ENCODE results near the gene CKS1B. TPM values are rescaled to one million over a fixed set of nuclear protein-coding genes. Genes with fewer than 3 reads are reported as not detected.
A peak's percentile ranks its signal among the peaks of the same experiment; 100 is the strongest.

Gene CKS1B
- total and polyA plus RNA-seq, 9 of the 15 experiments (the other 6 are each of a cell fraction or from before 2014, with no cell fraction given): 215 to 1,103 (median 460) TPM

DNA sequence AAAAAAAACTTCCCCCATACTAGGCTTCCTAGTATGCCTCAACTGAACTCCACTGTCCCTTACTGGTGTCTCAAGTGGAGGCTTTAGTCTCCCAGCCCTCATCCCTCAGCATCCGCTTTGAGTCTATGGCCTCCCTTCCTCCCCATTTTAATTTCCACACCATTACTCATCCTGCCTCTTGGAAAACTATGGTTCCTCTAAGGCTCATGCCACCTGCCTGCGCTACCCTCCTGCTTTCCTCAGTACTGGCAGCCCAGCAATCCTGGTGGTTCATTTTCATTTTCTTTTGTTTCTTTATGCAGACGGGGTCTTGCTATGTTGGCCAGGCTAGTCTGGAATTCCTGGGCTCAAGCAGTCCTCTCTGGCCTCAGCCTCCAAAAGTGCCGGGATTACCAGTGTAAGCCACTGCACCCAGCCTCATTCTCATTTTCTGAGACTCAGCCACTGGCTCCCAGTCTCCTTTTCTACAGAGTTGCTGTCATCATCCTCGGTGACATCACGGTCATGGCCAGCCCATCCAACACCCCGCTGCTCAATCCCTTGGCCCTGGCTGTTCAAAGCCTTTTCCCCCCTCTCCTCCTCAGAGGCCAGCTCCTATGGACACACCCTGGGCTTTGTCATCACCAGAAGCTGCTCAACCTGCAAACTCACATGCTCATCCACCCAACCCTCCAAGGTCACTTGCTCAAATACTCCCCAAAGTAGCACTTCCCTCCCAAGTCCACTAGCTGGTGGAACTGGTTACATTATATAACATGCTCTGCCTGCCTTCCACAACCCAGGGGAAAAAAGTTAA, 35.7 kb upstream of the CKS1B start:
- TF ChIP-seq ZNF121 (CRISPR knock-in tag; conservative IDR thresholded peaks at IDR 0.05): peak; percentile 91
- TF ChIP-seq ZC3H11A (IDR thresholded peaks at IDR 0.05; ENCODE audit: low read depth, low read length): no peak
- TF ChIP-seq ATF1 (CRISPR knock-in tag; IDR thresholded peaks at IDR 0.05): no peak
- peak; percentile 32; the same call in 1 of the 2 replicates for TF ChIP-seq ATF1 (tag; IDR thresholded peaks at IDR 0.05)
- Histone ChIP-seq H3K4me1 (replicated peaks in 1 of 2; ENCODE audit: control insufficient read depth in 2 of 2, insufficient read depth in 2 of 2, low read length in 2 of 2) (peaks cover 30 to 41% of the 10 kb centered on the region in 2 experiments; a peak in 4 of 5 replicates), H4K20me1 (replicated peaks; ENCODE audit: control insufficient read depth, insufficient read depth, low read length) (no peaks in the 10 kb centered on the region), H3K9me3 (replicated peaks; ENCODE audit: control insufficient read depth, insufficient read depth, low read depth, low read length) (no peaks in the 10 kb centered on the region), H3K79me2 (ENCODE audit: control insufficient read depth, insufficient read depth, low read length) (peaks cover 3% of the 10 kb centered on the region; the same call in 1 of the 3 replicates), H3K4me2 (ENCODE audit: insufficient read depth, low read length) (no peak overlapping the region), H3K9me1 (ENCODE audit: control insufficient read depth, insufficient read depth, low read length) (no peaks in the 10 kb centered on the region), H3K9ac (ENCODE audit: insufficient read depth in 1 of 2, low read depth in 2 of 2, low read length in 2 of 2) (peak overlapping the region in 1 of 2 experiments; percentile 64; a peak in 1 of 4 replicates), H3K27me3 (ENCODE audit: control insufficient read depth in 2 of 2, insufficient read depth in 2 of 2, low read length in 2 of 2) (no peaks in the 10 kb centered on the region), H3K27ac (ENCODE audit: extremely low read depth, low read depth, low read length) (no peak overlapping the region), H3K36me3 (ENCODE audit: control insufficient read depth, insufficient read depth, low read length) (no peaks in the 10 kb centered on the region), H3K4me3 (no peak overlapping the region), H2AFZ (ENCODE audit: low read depth, low read length) (no peak overlapping the region)
- CTCF ChIA-PET (ENCODE audit: low intra/inter-chr PET ratio): no interaction called here
- in situ Hi-C loops (cut with MboI) (no loop called here), intact Hi-C loops (cut with micrococcal nuclease) (loop anchor here (5.0 kb wide), 1 partner anchor 167 kb away; no protein-coding TSS in a partner anchor)
- BruUV-seq (replicated peaks): no TSS peak
- POLR2A ChIA-PET: interaction anchor here (0.6 to 1.3 kb wide), 5 partner anchors 10 to 533 kb away, joined by 3 to 4 read pairs (median 3); no protein-coding TSS in a partner anchor
- FAIRE-seq (no peak), DNase-seq (ENCODE audit: extremely low read depth in 1 of 4, low spot score in 3 of 4) (peak in 1 of 4 experiments; percentile 34), ATAC-seq (no peak)
- 84% methylated on average over 7 of the region's 7 CpGs for WGBS (ENCODE audit: insufficient coverage, low coverage, missing lambda C conversion rate)

DNA sequence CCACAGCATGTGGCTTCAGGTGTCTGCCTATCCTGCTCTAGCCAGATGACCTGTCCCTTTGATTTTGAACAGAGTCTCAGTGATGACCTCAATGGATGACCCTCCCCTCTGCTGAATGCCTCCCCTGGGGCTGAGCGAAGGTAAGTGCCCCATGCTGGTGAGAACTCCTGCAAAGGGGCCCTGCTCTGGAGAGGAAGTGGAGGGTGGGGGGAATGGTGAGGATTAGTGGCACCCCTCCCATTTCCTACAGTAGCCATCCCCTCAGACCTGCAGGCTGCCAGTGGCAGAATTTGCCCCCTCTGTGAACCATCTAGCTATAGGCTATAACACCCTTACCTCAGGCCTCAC, 34.3 kb upstream of the CKS1B start:
- no peak overlapping the region for H2AFZ ChIP-seq (ENCODE audit: low read depth, low read length)
- no TSS peak for BruUV-seq (replicated peaks)
- 67% methylated on average over 1 of the region's 1 CpG for WGBS (ENCODE audit: insufficient coverage, low coverage, missing lambda C conversion rate)
- 0 out of 2 replicates have a peak, but pooled peaks cover 3% of the 10 kb centered on the region for H4K20me1 ChIP-seq (replicated peaks; ENCODE audit: control insufficient read depth, insufficient read depth, low read length)
- FAIRE-seq: no peak
- in situ Hi-C loops (cut with MboI): no loop called here
- H3K9me1 ChIP-seq (ENCODE audit: control insufficient read depth, insufficient read depth, low read length): no peaks in the 10 kb centered on the region
- peaks cover 43 to 53% of the 10 kb centered on the region in 2 experiments; a peak in 4 of 5 replicates for H3K4me1 ChIP-seq (replicated peaks in 1 of 2; ENCODE audit: control insufficient read depth in 2 of 2, insufficient read depth in 2 of 2, low read length in 2 of 2)
- TF ChIP-seq ZBTB7A (IDR thresholded peaks at IDR 0.05; ENCODE audit: borderline replicate concordance, control insufficient read depth, low read depth, low read length) (0 out of 2 replicates have a peak, but pooled peaks have one; percentile 12), ZNF431 (CRISPR knock-in tag; IDR thresholded peaks at IDR 0.05) (no peak)
- no peak overlapping the region for H3K4me2 ChIP-seq (ENCODE audit: insufficient read depth, low read length)
- H3K27me3 ChIP-seq (ENCODE audit: control insufficient read depth in 2 of 2, insufficient read depth in 2 of 2, low read length in 2 of 2): no peaks in the 10 kb centered on the region
- H3K36me3 ChIP-seq (ENCODE audit: control insufficient read depth, insufficient read depth, low read length): no peaks in the 10 kb centered on the region
- no peaks in the 10 kb centered on the region for H3K9me3 ChIP-seq (replicated peaks; ENCODE audit: control insufficient read depth, insufficient read depth, low read depth, low read length)
- H3K9ac ChIP-seq (ENCODE audit: insufficient read depth in 1 of 2, low read depth in 2 of 2, low read length in 2 of 2): peak overlapping the region in 1 of 2 experiments; percentile 8; a peak in 1 of 4 replicates
- intact Hi-C loops (cut with micrococcal nuclease): no loop called here
- ATAC-seq: no peak
- no peak for DNase-seq (ENCODE audit: extremely low read depth in 1 of 4, low spot score in 3 of 4)
- H3K27ac ChIP-seq (ENCODE audit: extremely low read depth, low read depth, low read length): no peak overlapping the region
- ChIA-PET POLR2A (interaction anchor here (0.6 to 1.4 kb wide), 4 partner anchors 15 to 121 kb away, joined by 3 to 5 read pairs (median 3); partner anchors contain the start of gene PBXIP1), CTCF (ENCODE audit: low intra/inter-chr PET ratio) (no interaction called here)
- H3K4me3 ChIP-seq: no peak overlapping the region
- peaks cover 3% of the 10 kb centered on the region; the same call in 1 of the 3 replicates for H3K79me2 ChIP-seq (ENCODE audit: control insufficient read depth, insufficient read depth, low read length)
